HEK293T (cell line): ENCODE data around the gene CREB5.
"Not testable (repeated sequence)": the region's sequence is repeated elsewhere in the genome, so short reads cannot be mapped to it uniquely, and the experiment has no call there.

Experiments used
- BHLHE40 ChIP-seq: fragments of 450-650 bp; IDR thresholded peaks from 2 replicates; pipeline ENCODE4 v1.6.1; 2016; ENCODE audit warnings: mild to moderate bottlenecking, moderate library complexity, borderline replicate concordance
- FOXK2 ChIP-seq: fragments of 450-650 bp; IDR thresholded peaks from 2 replicates; pipeline ENCODE4 v1.6.1; 2016; ENCODE audit warnings: mild to moderate bottlenecking
- NFRKB ChIP-seq: fragments of 450-650 bp; IDR thresholded peaks from 2 replicates; pipeline ENCODE4 v1.6.1; 2016; ENCODE audit warnings: mild to moderate bottlenecking, moderate library complexity
- SP1 ChIP-seq: fragments of 450-650 bp; IDR thresholded peaks from 2 replicates; pipeline ENCODE4 v1.6.1; 2017
- ZNF384 ChIP-seq: fragments of 450-650 bp; IDR thresholded peaks from 2 replicates; pipeline ENCODE4 v1.6.1; 2016

DNA sequence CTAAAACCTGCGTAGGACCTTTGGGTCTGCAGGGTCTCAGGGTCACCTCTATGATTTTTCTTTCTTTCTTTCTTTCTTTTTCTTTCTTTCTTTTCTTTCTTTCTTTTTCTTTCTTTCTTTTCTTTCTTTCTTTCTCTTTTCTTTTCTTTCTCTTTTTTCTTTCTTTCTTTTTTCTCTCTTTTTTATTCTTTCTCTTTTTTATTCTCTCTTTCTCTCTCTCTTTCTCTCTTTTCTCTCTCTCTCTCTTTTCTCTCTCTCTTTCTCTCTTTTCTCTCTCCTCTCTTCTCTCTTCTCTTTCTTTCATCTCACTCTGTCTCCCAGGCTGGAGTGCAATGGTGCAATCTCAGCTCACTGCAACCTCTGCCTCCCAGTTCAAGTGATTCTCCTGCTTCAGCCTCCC is 139.4 kb downstream of the CREB5 start:
- TF ChIP-seq ZNF384, NFRKB, BHLHE40, FOXK2, SP1: not testable (repeated sequence)
